Fibroblast of villous mesenchyme (primary cell): Measurements from ENCODE around the gene SLC38A6. TPM values are rescaled to one million over a fixed set of nuclear protein-coding genes. Genes with fewer than 3 reads are reported as not detected.

ENCODE experiments used
- DNase-seq: peaks from one replicate; pipeline ENCODE4 v3.0.0-alpha.2; 2010; ENCODE audit warnings: low read depth
- H3K4me3 ChIP-seq: 2 replicates; pipeline ENCODE4 v1.5.1; 2011; ENCODE audit warnings: low read depth, mild to moderate bottlenecking, low read length
- CTCF ChIP-seq: IDR thresholded peaks from 2 replicates; pipeline ENCODE4 v1.5.1; 2012; ENCODE audit warnings: low read depth, mild to moderate bottlenecking, low read length; ENCODE audit not compliant: insufficient read depth
- total RNA-seq: library from RNA; depleted of rRNA; stranded (reverse); fragments of >200 nt; gene quantifications from 2 replicates; pipeline ENCODE4 v1.2.3, GENCODE V29; 2012

The SLC38A6 gene
- total RNA-seq, 1 donor = 56.1 TPM

- no peak for TF ChIP-seq CTCF
- no peak overlapping the region for H3K4me3 ChIP-seq
- no peak for DNase-seq
These were observed 50.0 kb downstream of the SLC38A6 start for GRCh38 chr14:61031026-61031425.

- TF ChIP-seq CTCF = no peak
- H3K4me3 ChIP-seq = no peak overlapping the region
- no peak for DNase-seq
These were observed 52.0 kb downstream of the SLC38A6 start for GRCh38 chr14:61033054-61033453.

GRCh38 chr14:61033855-61034254 is 52.8 kb downstream of the SLC38A6 start:
- TF ChIP-seq CTCF = no peak
- H3K4me3 ChIP-seq = no peak overlapping the region
- no peak for DNase-seq

GRCh38 chr14:61034416-61035120 is 53.5 kb downstream of the SLC38A6 start:
- no peak for TF ChIP-seq CTCF
- no peak for DNase-seq
- no peak overlapping the region for H3K4me3 ChIP-seq

GRCh38 chr14:61037215-61037614 is 56.2 kb downstream of the SLC38A6 start:
- no peak overlapping the region for H3K4me3 ChIP-seq
- DNase-seq = no peak

GRCh38 chr14:61041704-61042103 is 60.7 kb downstream of the SLC38A6 start:
- DNase-seq = no peak
- H3K4me3 ChIP-seq = no peak overlapping the region
- no peak for TF ChIP-seq CTCF

More at GRCh38 chr14:61037215-61037614, 56.2 kb downstream of the SLC38A6 start:
- TF ChIP-seq CTCF = no peak

- no peak for DNase-seq
- no peak for TF ChIP-seq CTCF
- no peak overlapping the region for H3K4me3 ChIP-seq
These were observed 61.2 kb downstream of the SLC38A6 start for GRCh38 chr14:61042220-61042619.
